ENCODE data around the gene PLXNB2.

- TF ChIP-seq, protein P1, sequence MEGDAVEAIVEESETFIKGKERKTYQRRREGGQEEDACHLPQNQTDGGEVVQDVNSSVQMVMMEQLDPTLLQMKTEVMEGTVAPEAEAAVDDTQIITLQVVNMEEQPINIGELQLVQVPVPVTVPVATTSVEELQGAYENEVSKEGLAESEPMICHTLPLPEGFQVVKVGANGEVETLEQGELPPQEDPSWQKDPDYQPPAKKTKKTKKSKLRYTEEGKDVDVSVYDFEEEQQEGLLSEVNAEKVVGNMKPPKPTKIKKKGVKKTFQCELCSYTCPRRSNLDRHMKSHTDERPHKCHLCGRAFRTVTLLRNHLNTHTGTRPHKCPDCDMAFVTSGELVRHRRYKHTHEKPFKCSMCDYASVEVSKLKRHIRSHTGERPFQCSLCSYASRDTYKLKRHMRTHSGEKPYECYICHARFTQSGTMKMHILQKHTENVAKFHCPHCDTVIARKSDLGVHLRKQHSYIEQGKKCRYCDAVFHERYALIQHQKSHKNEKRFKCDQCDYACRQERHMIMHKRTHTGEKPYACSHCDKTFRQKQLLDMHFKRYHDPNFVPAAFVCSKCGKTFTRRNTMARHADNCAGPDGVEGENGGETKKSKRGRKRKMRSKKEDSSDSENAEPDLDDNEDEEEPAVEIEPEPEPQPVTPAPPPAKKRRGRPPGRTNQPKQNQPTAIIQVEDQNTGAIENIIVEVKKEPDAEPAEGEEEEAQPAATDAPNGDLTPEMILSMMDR (IDR thresholded peaks at IDR 0.05): no peak
- TF ChIP-seq, protein P2, sequence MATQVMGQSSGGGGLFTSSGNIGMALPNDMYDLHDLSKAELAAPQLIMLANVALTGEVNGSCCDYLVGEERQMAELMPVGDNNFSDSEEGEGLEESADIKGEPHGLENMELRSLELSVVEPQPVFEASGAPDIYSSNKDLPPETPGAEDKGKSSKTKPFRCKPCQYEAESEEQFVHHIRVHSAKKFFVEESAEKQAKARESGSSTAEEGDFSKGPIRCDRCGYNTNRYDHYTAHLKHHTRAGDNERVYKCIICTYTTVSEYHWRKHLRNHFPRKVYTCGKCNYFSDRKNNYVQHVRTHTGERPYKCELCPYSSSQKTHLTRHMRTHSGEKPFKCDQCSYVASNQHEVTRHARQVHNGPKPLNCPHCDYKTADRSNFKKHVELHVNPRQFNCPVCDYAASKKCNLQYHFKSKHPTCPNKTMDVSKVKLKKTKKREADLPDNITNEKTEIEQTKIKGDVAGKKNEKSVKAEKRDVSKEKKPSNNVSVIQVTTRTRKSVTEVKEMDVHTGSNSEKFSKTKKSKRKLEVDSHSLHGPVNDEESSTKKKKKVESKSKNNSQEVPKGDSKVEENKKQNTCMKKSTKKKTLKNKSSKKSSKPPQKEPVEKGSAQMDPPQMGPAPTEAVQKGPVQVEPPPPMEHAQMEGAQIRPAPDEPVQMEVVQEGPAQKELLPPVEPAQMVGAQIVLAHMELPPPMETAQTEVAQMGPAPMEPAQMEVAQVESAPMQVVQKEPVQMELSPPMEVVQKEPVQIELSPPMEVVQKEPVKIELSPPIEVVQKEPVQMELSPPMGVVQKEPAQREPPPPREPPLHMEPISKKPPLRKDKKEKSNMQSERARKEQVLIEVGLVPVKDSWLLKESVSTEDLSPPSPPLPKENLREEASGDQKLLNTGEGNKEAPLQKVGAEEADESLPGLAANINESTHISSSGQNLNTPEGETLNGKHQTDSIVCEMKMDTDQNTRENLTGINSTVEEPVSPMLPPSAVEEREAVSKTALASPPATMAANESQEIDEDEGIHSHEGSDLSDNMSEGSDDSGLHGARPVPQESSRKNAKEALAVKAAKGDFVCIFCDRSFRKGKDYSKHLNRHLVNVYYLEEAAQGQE (IDR thresholded peaks at IDR 0.05; ENCODE audit: insufficient read depth in 1 of 2, low read depth in 2 of 2, low read length in 1 of 2): no peak
- no peak for TF ChIP-seq SIN3A (IDR thresholded peaks at IDR 0.05; ENCODE audit: borderline replicate concordance, insufficient read depth, low read depth, low read length)
Observed at GRCh38 chr22:50264946-50265669, 42.3 kb downstream of the PLXNB2 start.

Data from Panc1 (cell line).